Lower leg skin (tissue), 4 donors: ENCODE data around the gene TAGLN2. TPM values are rescaled to one million over a fixed set of nuclear protein-coding genes. Genes with fewer than 3 reads are reported as not detected.

Experiments used
- DNase-seq, 2 donors: peaks; one replicate each; pipeline ENCODE4 v3.0.0-alpha.2; 2019; ENCODE audit warnings: low spot score in 2 of 2
- H3K4me3 ChIP-seq: fragments of 200-600 bp; sonication (generic); 2 replicates; pipeline ENCODE4 v1.5.1; 2017; ENCODE audit warnings: mild to moderate bottlenecking, low read depth; ENCODE audit not compliant: poor library complexity, severe bottlenecking
- CTCF ChIP-seq, 3 donors: fragments of 450-650 bp; IDR thresholded peaks; one replicate each; pipeline ENCODE4 v1.5.1; 2016; ENCODE audit warnings: antibody characterized with exemption in 3 of 3, mild to moderate bottlenecking in 3 of 3, moderate library complexity in 2 of 3
- POLR2A ChIP-seq, 2 donors: fragments of 450-650 bp; IDR thresholded peaks; one replicate each; pipeline ENCODE4 v1.6.1; 2016 to 2017; ENCODE audit warnings: antibody characterized with exemption in 2 of 2, mild to moderate bottlenecking in 1 of 2, moderate library complexity in 1 of 2
- WGBS, 2 donors: methylation state at CpG; one replicate each; pipeline ENCODE4 v1.1.5; 2018; 5-methylcytosine and 5-hydroxymethylcytosine counted together
- intact Hi-C: fragments of 100-400 bp; cut with DNase I; formaldehyde crosslinking; loops from one replicate; pipeline ENCODE4 v1.15.0; 2023; ENCODE audit warnings: low total_unique reads
- total RNA-seq, 4 donors: library from RNA; depleted of rRNA; stranded (reverse); fragments of >200 nt; gene quantifications; one replicate each; pipeline ENCODE4 v1.1.0, GENCODE V29; 2016

The TAGLN2 gene
- total RNA-seq, 4 donors from 2014 or later = 244 to 413 (median 306) TPM

- no peak overlapping the region for H3K4me3 ChIP-seq
- intact Hi-C loops = no loop called here
- 77 to 81% methylated on average over 13 of the region's 13 CpGs for WGBS, 2 donors
- DNase-seq = no peak
- TF ChIP-seq CTCF (IDR thresholded peaks at IDR 0.05) (no peak), POLR2A (IDR thresholded peaks at IDR 0.05) (no peak)
Observed at GRCh38 chr1:159931101-159931794, 5.9 kb upstream of the TAGLN2 start.

- TF ChIP-seq POLR2A (IDR thresholded peaks at IDR 0.05) (no peak), CTCF (IDR thresholded peaks at IDR 0.05) (no peak)
- 86 to 87% methylated on average over 8 of the region's 8 CpGs for WGBS, 2 donors
- DNase-seq = no peak
- intact Hi-C loops = no loop called here
- H3K4me3 ChIP-seq = no peak overlapping the region
Observed at GRCh38 chr1:159930634-159931033, 5.3 kb upstream of the TAGLN2 start.

- H3K4me3 ChIP-seq = no peak overlapping the region
- DNase-seq = no peak
- WGBS, 2 donors = 81 to 82% methylated on average over 11 of the region's 11 CpGs
- no peak for TF ChIP-seq CTCF (IDR thresholded peaks at IDR 0.05)
- no peak for TF ChIP-seq POLR2A (IDR thresholded peaks at IDR 0.05)
- intact Hi-C loops = no loop called here
Observed at GRCh38 chr1:159930216-159930615, 4.9 kb upstream of the TAGLN2 start.

- intact Hi-C loops = no loop called here
- 55 to 65% methylated on average over 38 to 42 of the region's 48 CpGs for WGBS, 2 donors
- no peak overlapping the region for H3K4me3 ChIP-seq
- DNase-seq = peak; percentile 65 to 90
- TF ChIP-seq CTCF (IDR thresholded peaks at IDR 0.05) (no peak), POLR2A (IDR thresholded peaks at IDR 0.05) (no peak)
Observed at GRCh38 chr1:159929155-159930051, 4.1 kb upstream of the TAGLN2 start.

GRCh38 chr1:159928491-159929050 lies 3.3 kb upstream of the TAGLN2 start:
- no peak for DNase-seq
- intact Hi-C loops = no loop called here
- 90 to 95% methylated on average over 6 to 14 of the region's 18 CpGs for WGBS, 2 donors
- TF ChIP-seq POLR2A (IDR thresholded peaks at IDR 0.05) (no peak), CTCF (IDR thresholded peaks at IDR 0.05) (no peak)
- H3K4me3 ChIP-seq = no peak overlapping the region
